AG04450 (cell line): ENCODE data around the gene CARMIL1. TPM values are rescaled to one million over a fixed set of nuclear protein-coding genes. Genes with fewer than 3 reads are reported as not detected.

Source experiments
- CTCF ChIA-PET: fragments of 300-600, 350-600 bp; formaldehyde crosslinking; extraction: SDS; loops from one replicate; lab custom pipeline; 2022; ENCODE audit warnings: antibody characterized with exemption, inconsistent platforms; lab: Charles Lee
- POLR2A ChIA-PET: fragments of 350-600 bp; formaldehyde crosslinking; extraction: SDS; loops from one replicate; lab custom pipeline; 2021; ENCODE audit warnings: antibody characterized with exemption, inconsistent platforms; lab: Yijun Ruan, JAX
- DNase-seq: peaks from one replicate; pipeline ENCODE4 v3.0.0-alpha.2; 2011; ENCODE audit warnings: low read depth, low spot score
- H3K27ac ChIP-seq: one replicate; pipeline ENCODE4 v1.5.1; 2012; ENCODE audit warnings: low read depth, low read length, control low read depth
- H3K27me3 ChIP-seq: one replicate; pipeline ENCODE4 v1.6.0; 2012; ENCODE audit warnings: low read length; ENCODE audit not compliant: control insufficient read depth, insufficient read depth
- H3K4me3 ChIP-seq: 2 replicates; pipeline ENCODE4 v1.5.1; 2011; ENCODE audit warnings: mild to moderate bottlenecking, low read depth, low read length, control low read depth
- H3K9me3 ChIP-seq: 2 replicates; pipeline ENCODE4 v1.5.1; 2012; ENCODE audit warnings: low read length; ENCODE audit not compliant: control insufficient read depth, insufficient read depth
- CTCF ChIP-seq: IDR thresholded peaks from 2 replicates; pipeline ENCODE4 v1.5.1; 2011; ENCODE audit warnings: low read depth, low read length, control low read depth, inconsistent platforms
- polyA plus RNA-seq: library from polyadenylated mRNA; depleted of rRNA; stranded (reverse); fragments of >200 nt; gene quantifications from 2 replicates; pipeline ENCODE4 v1.2.3, GENCODE V29; 2011

CARMIL1 gene
- polyA plus RNA-seq, 1 experiment: 0.55 TPM

- no peak overlapping the region for H3K27ac ChIP-seq
- no peaks in the 10 kb centered on the region for H3K9me3 ChIP-seq
- no peaks in the 10 kb centered on the region for H3K27me3 ChIP-seq
- H3K4me3 ChIP-seq: no peak overlapping the region
- no peak for TF ChIP-seq CTCF
- no peak for DNase-seq
- ChIA-PET POLR2A (no interaction called here), CTCF (interaction anchor here (0.6 to 2.2 kb wide), 3 partner anchors 30 to 196 kb away, joined by 3 to 7 read pairs (median 4); no protein-coding TSS in a partner anchor)
These were observed 240.7 kb downstream of the CARMIL1 start for GRCh38 chr6:25519856-25520255.

GRCh38 chr6:25524542-25524941 is 245.4 kb downstream of the CARMIL1 start:
- no peak for DNase-seq

GRCh38 chr6:25525078-25525477 is 245.9 kb downstream of the CARMIL1 start:
- no peak for DNase-seq
- Histone ChIP-seq H3K27ac (no peak overlapping the region), H3K9me3 (no peaks in the 10 kb centered on the region), H3K4me3 (no peak overlapping the region), H3K27me3 (no peaks in the 10 kb centered on the region)
- CTCF ChIA-PET: no interaction called here
- no peak for TF ChIP-seq CTCF
- POLR2A ChIA-PET: no interaction called here

More at GRCh38 chr6:25524542-25524941, 245.4 kb downstream of the CARMIL1 start:
- Histone ChIP-seq H3K27me3 (no peaks in the 10 kb centered on the region), H3K27ac (no peak overlapping the region), H3K9me3 (no peaks in the 10 kb centered on the region), H3K4me3 (no peak overlapping the region)
- TF ChIP-seq CTCF: no peak
- ChIA-PET CTCF (no interaction called here), POLR2A (no interaction called here)

GRCh38 chr6:25534942-25535631 is 255.9 kb downstream of the CARMIL1 start:
- Histone ChIP-seq H3K27ac (no peak overlapping the region), H3K27me3 (no peaks in the 10 kb centered on the region), H3K9me3 (no peaks in the 10 kb centered on the region), H3K4me3 (no peak overlapping the region)
- no peak for DNase-seq
- ChIA-PET POLR2A (no interaction called here), CTCF (interaction anchor here (0.6 to 0.9 kb wide), 3 partner anchors 45 to 269 kb away, joined by 3 read pairs; no protein-coding TSS in a partner anchor)
- no peak for TF ChIP-seq CTCF

- Histone ChIP-seq H3K27ac (no peak overlapping the region), H3K4me3 (no peak overlapping the region), H3K27me3 (no peaks in the 10 kb centered on the region), H3K9me3 (no peaks in the 10 kb centered on the region)
- CTCF ChIA-PET: interaction anchor here (0.6 kb wide), 1 partner anchor 199 kb away, joined by 3 read pairs; no protein-coding TSS in a partner anchor
- POLR2A ChIA-PET: no interaction called here
- TF ChIP-seq CTCF: no peak
- DNase-seq: no peak
These were observed 256.6 kb downstream of the CARMIL1 start for GRCh38 chr6:25535632-25536225.
